GM18519 (cell line): ENCODE measurements around the gene GDF7.

Source experiments
- ATAC-seq: cut with Tn5 transposase; IDR thresholded peaks from one replicate; pipeline ENCODE4 v1.9.1; 2021; ENCODE audit warnings: mild to moderate bottlenecking, moderate library complexity; ENCODE audit not compliant: unreplicated experiment, low FRiP score

GDF7 gene

DNA sequence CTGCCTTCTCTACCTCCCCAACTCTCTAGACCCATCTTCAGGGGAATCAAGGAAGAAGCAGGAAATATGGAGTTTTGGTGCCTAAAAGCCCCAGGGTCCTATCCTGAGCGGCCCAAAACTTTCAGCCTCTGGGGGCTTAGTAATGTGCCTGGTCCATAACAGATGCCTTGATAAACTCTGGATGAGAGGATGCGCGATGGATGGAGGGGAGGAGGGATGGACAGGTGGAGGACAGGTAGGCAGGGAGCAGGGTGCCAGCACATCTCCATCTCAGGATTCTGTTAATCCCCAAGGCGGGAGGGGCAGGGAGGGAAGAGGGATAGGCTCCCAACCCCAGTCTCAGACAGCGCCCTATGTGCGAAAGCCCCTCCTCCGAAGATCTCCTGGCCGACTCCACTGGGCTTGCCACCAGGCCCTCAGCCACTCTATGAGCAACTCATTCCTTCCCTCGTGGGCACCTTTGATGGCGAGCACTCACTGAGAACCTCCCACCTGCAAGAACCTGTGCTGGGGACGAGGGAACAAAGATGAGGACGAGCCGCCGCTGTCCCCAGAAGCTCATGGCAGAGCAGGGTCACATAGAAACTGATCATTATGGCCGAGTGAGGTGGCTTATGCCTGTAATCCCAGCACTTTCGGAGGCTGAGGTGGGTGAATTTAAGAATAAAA is 39.1 kb upstream of the GDF7 start:
- ATAC-seq, result no peak

GRCh38 chr2:20629181-20629580 is 37.8 kb upstream of the GDF7 start:
- no peak for ATAC-seq

- ATAC-seq, result no peak
Measured at GRCh38 chr2:20629581-20630171, 37.3 kb upstream of the GDF7 start.

DNA sequence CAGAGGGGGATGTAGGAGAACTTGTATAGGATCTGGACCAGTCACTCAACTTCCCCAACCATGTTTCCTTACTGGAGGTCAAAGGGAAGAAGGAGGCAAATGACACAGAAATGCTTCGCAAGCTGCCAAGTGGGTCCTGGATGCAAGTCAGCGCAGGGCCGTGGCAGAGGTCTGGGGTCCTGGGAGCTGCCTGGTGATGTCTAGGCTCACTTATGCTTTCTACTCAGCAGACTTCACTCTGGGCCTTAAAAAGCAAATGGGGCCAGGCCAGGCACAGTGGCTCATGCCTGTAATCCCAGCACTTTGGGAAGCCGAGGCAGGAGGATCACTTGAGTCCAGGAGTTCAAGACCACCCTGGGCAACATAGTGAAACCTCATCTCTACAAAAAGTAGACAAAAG is 36.0 kb upstream of the GDF7 start:
- ATAC-seq, result no peak

- no peak for ATAC-seq
Measured at GRCh38 chr2:20631617-20632307, 35.2 kb upstream of the GDF7 start.

- ATAC-seq, result no peak
Measured at GRCh38 chr2:20632446-20632990, 34.4 kb upstream of the GDF7 start.

- no peak for ATAC-seq
Measured at GRCh38 chr2:20633001-20633400, 33.9 kb upstream of the GDF7 start.

GRCh38 chr2:20633794-20634506 is 33.0 kb upstream of the GDF7 start:
- no peak for ATAC-seq

- ATAC-seq, result no peak
Measured at GRCh38 chr2:20634507-20635112, 32.3 kb upstream of the GDF7 start.

DNA sequence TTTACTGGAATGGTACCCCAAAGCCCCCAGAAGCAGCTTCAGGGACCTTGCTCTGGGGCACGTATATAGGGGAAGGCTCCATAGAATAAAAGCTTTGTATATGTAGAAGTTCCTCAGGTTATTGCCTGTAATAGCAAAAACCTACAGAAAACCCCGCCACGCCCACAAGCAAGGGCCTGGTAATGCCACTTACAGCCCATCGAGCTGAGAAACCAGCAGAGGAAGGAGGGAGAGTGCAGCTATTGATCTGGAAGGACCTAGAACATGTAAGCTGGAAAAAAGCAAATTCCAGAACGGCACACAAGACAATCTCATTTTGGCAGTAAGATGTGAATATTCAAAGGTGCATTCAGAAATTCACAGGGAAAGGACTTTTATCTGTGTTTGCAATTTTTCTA is 31.8 kb upstream of the GDF7 start:
- no peak for ATAC-seq

DNA sequence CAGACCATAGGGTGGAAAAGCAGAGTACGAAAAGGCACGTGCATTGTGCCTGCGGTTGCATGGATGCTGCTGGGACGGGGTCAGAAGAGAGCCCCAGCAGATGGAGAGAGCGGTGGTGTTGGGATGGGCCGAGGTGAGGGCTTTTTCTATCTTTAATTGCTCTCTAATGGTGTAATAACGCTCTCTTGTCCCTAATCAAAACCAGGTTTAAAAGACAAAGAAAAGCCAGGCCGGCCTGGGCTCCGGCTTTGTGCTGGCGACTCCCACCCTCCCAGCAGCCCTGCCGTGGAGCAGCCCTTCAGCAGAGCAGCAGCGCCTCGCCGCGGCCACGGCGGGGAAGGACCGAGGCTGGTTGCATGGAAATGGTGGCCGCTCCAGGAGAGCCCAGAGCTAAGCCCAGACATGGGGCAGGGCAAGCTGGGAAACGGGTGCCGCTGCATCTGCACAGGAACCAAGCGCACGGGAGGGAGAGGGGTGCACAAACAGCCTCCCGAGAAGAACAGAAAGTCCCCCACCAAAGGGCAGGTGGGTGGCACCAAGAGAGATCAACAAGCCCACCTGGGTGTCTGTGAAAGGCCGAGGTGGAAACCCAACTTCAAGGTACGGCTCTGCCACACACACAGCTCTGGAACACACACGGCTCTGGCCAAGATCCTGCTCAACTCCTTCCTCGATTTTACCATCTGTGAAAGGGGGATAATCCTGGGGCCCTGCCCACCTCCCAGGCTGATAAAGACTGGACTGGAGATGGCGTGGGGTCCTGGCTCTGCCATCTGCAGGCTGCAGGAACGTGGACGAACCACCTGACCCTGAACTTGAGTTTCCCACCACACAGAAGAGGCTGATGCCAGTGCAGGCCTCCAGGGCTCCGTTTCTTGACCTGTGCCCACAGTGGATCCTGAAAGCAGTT is 31.0 kb upstream of the GDF7 start:
- peak; percentile 72 for ATAC-seq

GRCh38 chr2:20637147-20637546 is 29.8 kb upstream of the GDF7 start:
- no peak for ATAC-seq

DNA sequence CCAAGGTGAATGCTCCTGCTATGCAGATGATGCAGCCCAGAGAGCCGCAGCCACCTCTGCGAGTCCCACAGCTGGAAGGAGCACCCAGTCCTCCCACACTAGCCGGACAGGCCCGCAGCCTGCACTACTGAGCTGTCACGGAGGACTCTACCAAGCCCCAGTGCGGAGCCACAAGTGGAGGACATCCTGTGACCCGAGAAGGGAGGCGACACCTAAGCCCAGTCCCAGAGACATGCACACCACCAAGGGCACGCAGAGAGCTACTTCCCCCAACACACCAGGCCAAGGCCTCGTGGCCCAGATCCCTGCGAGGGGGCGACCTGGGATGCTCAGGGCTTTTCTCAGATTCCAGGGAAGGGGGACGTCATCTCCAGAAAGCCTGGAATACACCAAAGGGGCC is 28.9 kb upstream of the GDF7 start:
- ATAC-seq, result no peak

DNA sequence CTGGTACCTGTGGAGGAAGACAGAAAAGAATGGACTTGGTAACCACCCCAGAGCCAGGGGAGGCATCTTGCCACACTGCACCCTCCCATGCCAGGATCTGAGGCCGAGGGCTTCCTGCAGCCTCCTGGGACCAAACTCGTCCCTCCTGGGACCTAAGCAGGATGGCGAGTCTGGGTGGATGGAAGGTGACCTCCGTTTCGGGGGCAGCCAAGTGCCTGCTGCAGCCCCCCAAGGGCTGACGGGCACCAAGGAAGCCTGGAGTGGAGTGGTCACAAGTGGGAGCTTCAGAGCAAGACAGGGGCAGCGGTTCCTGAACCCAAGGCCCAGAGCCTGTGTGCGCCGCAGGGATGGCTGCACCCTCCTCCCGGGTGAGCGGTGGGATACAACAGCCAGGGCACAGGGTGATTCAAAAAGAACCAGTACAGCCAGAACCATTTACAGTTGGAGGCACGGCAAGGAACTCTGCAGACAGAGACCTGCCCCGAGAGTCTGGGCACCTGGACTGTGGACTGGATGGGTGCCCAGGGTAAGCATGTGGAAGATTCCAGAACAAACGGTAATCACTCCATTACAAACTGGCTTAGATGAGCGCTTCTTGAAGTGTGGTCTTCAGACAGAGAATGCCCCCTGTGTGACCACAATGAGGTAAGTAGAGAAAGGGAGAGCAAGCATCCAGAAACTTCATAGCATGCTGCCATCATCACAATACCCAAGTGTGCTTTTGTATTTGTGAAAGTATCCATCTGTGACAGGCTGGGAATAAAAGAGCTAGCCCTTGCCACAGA is 28.1 kb upstream of the GDF7 start:
- no peak for ATAC-seq

DNA sequence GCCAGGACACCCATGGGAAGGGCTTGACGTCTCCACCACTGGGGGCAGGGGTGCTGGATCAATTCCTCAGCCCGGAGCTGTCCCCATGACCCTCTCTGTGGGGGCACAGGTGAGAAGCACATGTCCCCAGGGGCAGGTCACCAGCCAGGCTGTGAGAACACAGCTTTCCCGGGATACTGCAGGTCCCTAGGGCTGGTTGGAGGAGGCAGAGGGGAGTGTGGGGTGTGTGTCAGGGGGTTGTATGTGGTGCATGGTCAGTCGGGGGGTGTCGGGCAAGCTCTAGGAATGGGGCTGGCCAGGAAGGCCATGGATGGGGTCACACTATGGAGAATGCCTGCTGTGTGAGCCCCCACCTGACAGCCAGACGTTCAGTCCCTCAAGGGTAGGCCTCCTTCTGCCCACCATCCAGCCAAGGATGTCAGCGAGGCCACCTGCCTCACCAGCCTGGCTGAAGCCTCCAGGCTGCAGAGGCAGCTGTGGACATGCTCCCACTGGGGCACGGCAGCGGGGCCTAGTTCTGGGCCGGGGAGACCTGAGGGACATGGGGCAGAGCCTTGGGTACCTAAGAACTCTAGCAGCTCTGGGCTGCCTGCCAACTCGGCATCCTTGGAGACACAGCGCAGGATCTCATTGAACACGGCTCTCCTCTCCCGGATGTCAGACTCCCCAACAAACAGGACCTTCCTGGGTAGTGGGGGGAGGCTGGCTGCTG is 26.4 kb upstream of the GDF7 start:
- ATAC-seq, result no peak

GRCh38 chr2:20641123-20641985 is 25.6 kb upstream of the GDF7 start:
- ATAC-seq, result no peak
